Measurements from ENCODE around the gene SAFB2.

Gene SAFB2

DNA sequence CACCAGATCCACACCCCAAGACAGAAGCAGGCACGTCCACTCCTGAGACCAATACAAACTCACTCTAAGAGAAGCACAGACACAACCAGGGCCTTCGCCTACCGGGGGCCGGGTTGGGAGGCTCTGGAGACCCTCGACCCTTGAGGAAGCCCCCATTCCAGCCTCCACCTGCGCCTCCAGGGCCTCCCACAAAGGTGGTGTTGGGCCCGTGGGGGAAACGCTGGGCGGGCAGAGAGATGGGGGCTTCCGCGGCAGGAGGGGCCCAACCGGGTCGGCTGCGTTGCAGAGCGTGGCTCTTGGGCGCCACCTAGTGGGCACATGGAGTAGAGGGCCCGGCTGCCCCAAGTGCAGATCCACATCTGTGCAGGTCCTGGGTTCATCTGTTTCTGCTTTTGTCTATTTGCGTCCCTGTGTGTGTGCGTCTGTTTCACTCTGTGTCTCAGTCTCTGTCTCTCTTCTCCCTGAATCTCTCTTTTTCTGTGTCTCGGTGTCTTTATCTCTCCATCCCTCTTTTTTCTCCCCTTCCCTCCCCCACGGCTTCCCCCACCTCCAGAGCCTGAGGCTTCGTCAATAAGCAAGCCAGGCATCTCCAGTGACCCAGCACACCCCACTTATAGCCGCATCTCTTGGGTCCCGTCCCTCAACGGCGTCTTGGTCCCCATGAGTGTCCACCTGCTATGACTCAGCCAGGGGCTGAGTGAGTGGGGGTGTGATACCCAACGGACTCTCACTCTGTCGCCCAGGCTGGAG, 44.3 kb downstream of the SAFB2 start:
- DNase-seq: peak; percentile 83

DNA sequence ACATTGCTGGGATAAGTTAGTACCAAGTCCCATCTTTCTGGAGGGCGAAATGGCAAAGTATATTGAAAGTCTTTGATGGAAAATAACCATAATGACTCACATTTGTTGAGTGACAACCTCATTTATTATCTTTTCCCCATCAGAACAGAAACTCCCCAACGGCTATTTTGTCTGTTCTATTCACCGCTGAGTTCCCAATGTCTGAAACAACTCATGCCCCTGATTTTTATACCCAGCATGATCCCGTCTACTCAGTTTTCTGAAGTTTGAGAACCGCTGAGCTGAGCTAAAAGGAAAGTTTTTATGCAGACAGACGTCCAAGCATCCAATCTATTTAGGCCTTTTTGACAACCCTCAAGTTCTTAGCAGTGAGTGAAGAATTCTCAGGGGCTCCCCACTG, 47.0 kb downstream of the SAFB2 start:
- DNase-seq: peak; percentile 32

DNA sequence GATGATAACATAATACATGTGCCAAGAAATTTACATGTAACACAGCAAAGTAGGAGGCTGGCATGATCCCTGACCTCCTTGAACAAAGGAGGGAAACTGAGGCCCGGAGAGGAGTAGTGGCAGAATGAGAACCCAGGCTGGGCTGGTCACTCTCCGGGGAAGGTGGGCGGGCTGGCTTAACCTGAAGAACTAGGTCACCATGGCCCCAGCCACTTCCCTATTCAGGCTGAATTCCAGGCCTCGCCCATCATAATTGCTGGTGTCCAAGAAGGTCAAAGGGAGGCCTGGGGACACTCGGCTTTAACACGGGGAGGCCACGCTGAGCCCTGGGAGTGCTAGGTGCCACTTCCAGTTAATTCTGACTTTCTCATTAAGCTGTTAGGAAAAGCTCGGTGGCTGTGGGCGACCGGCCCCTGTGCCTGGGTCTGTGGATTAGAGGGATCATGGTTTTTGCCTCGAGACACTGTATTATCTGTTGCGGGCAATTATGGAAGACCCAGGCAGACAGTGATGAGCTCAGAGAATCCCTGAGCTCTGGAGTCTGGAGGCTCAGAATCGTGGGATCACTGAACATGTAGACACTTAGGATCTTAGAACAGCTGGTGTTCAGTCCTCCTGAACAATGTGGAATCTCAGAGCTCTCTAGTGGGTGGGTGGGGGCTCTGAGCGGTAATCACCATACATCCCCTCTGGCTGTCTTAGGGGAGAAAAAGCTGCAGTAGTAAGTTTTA, 49.9 kb downstream of the SAFB2 start:
- DNase-seq: no peak

DNA sequence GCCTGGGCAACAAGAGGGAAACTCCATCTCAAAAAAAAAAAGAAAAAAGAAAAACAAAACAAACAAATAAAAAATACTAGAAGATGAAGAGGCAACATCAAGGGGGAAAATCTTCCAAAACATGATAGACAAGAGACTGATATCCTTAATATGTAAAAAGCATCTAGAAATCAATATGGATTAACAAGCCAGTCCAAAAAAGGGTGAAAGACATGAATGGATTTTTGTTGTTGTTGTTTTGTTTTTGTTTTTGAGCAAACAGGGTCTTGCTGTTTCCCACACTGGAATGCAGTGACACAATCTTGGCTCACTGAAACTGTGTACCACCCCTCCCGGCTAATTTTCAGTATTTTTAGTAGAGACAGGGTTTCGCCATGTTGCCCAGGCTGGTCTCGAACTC, 50.8 kb downstream of the SAFB2 start:
- DNase-seq: no peak

DNA sequence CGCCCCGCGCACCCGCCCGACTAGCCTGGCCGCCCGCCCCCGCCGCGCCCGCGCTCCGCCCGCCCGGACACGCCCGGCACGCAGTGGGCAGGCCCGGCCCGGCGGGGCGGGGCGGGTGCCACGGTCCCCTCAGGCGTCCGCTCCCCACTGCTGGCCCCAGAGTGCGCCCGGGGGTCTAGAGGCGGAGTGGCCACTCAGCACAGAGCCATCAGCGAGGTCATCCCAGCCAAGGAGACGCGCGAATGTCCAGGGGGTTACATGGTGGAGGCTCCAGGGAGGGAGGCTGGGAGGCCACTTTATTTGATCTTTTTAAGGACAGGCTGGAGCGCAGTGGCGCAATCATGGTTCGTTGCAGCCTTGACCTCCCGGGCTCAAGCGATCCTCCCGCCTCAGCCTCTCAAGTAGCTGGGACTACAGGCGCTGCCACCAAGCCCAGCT, 54.6 kb downstream of the SAFB2 start:
- no peak for DNase-seq

DNA sequence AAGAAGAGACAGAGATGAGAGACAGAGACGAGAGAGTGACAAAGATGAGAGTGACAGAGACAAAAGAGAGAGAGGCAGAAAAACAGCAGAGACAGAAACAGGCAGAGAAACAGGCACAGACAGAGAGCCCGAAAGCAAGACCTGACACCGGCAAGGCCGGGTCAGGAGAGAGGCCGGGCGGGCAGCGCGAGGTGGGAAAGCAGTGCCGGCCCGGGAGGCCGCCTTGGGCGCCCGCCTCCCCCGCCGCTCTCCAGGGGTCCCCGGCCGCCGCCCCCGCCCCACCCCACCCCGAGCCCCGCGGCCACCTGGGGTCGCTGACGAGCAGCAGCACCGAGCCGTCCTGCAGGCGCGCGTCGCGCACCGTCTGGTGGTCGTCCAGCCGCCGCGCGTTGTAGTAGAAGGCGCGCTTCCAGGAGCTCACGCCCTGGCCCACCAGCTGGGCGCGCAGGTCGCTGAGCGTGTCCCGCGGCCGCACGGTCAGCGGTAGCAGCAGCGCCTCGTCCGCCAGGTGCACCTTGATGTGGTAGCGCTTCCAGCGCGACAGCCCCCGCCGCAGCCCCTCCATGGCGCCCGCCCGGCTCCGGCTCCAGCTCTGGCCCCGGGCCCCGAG, 55.1 kb downstream of the SAFB2 start, which contains the start of gene TINCR:
Gene TINCR (minus strand): TSS at position 594 of the 610 bp plus-strand sequence.
- no peak for DNase-seq

DNA sequence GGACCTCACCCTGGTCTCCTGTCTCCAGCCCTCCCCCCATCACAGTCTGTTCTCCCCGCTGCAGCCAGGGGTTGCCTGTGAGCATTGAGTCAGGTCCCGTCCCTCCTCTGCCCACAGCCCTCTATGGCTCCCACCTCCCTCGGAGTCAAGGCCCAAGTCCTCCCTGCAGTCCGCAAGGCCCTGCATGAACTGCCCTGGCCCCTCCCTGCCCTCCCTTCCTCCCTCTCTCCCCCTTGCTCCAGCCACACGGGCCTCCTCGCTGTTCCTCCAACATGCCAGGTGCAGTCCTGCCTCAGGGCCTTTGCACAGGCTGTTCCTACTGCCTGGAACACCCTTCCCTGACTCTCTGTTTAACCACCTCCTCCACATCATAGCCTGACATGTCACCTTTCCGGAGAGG, 57.6 kb downstream of the SAFB2 start:
- DNase-seq: no peak

DNA sequence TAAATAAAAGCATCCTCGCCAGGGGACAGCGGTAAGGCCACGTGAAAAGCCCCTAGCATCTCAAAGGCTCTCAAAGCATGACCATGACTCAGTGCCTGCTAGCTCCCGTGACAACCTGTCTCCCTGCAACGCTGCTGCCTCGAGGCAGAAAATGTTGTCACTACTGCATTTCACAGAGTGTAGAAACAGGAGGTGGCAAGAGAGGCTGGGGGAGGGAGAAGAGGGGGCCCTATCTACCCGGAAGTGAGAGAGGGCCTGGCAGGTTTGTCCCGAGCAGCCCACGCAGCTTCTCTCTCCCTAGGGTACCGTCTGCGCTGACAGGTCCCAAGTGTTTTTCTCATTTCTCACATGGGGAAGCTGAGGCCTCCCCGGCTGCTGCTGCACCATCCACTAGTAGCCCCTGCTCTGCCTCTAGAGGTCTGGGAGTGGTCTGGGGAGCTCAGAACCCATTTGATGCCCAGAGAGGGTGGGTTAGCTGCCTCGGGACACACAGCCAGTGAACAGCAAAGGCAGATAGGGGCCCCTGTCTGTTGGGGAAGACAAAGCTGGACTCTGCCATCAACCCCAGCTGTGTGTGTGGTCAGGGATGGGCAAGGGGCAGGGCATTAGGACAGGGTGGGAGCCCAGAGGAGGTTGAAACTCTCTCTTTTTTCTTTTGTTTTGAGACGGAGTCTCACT, 58.5 kb downstream of the SAFB2 start:
- DNase-seq: no peak

DNA sequence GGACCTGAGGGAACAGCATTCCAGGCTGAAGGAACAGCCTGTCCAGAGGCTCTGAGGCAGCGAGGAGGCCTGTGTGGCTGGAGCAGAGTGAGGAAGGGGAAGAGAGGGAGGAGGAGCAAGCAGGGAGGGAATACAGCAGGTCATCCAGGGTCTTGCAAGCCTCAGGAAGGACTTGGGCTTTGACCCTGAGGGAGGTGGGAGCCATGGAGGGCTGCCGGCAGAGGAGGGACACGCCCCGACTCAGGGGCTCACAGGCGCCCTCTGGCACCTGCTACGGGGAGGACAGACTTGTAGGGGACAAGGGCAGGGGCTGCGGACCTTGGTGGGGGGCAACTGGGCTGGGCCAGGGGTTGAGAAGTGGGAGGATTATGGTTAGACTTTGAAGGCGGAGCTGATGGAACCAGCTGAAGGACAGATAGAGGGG, 59.6 kb downstream of the SAFB2 start:
- DNase-seq: no peak

DNA sequence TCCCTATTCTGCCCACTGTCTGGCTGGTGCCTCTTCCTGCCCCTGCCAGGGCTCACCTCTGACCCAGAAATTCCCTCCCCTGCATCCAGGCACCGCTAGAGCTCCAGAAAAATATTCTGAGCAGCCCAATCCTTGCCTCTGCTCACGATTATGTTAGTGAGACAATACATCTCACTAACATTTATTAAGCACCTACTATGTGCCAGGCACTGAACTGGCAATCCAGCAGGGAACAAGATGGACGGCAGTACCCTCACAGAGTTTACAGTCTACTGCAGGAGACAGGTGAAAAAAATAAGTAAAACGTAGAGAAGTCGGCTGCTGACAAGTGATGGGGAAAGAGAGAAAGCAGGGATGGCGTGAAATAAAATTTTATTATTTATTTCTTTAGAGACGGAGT, 60.3 kb downstream of the SAFB2 start:
- no peak for DNase-seq

DNA sequence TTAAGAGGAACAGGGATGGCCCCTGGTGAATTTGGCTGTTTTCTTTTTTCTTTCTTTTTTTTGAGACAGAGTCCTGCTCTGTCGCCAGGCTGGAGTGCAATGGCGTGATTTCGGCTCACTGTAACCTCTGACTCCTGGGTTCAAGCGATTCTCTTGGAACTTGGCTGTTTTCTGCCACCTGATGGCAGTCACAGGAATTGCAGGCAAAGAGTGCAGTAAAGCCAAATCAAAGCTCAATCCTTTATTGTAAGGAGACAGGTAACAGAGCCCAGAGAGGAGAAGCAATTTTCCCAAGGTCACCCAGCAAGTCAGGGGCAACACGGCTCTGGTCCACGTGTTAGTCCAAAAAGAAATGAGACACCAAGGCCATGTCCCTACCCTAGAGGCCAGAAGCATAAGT, 61.0 kb downstream of the SAFB2 start:
- no peak for DNase-seq

DNA sequence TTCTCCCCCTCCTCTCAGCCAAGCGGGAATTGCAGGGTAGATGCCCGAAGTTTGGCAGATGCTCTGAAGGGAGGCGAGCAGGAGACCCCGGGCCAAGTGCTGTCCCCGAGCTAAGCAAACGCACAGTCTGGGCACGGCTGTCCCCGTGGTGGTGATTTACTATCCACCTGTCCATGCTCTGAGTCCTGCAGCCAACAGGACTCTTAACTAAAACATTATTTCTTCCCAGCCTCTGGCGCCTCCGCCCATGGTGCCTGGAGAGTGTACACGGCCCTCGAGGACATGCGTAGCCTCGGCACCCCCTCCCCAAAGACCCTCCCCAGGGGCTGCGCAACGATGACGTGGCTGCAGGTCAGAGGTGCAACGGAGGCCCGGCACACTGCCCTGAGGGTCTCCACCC, 62.4 kb downstream of the SAFB2 start:
- DNase-seq: no peak

DNA sequence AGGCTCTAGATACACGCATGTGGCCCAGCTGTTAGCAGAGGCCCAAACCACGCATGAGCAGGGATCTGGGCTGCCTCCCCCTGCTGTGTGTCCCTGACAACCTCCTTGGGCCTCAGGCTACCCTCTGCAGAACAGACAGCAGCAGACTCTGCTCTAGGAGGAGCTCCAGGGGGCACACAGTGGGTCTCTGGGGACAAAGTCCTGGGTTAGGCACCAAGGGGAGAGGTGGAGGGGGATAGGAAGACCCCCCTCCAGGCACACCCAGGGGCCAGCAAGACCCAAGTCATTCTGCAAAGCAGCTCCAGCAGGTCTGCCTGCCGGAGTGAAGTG, 62.8 kb downstream of the SAFB2 start:
- DNase-seq: no peak

DNA sequence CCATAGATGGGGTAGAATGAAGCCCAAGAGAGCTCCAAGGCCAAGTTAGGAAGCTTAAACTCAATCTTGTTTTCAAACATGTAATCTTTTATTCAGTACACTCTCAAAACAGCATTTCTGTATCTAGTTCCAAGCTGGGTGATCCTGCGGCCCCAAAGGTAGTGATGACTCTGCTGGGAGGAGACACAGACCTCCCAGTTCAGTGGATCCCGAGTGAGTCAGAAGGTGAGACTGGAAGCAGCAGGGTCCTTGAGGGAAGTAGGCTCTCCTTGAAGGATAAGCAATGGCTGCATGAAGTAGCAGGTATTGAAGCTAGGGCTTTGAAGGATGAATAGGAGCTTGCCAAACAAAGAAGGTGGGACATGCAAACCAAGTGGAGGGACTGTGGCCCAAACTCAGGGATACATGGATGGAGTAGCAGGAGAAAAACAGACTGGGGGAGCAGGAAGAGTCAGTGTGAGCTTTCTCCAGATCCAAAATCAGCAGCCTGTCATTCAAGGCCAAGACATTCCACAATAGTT, 64.4 kb downstream of the SAFB2 start:
- DNase-seq: no peak

DNA sequence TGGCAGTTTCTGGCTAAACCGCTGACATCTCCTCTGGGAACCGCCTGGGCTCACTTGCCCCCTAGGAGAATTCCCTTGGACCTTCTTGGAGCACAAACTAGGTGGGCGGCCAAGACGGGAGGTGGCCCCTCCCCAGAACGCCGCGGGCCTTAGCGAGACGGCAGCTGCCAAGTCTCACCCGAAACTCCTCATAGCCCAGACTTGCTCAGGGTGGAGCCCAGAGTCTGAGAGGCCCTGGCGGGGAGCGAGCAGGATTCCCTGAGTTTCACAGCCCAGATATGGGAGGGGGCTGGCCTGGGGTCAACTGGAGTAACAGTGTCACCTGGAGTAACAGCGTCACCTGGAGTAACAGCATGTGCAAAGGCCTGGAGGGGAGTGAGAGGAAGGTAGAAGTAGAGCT, 64.9 kb downstream of the SAFB2 start:
- no peak for DNase-seq

DNA sequence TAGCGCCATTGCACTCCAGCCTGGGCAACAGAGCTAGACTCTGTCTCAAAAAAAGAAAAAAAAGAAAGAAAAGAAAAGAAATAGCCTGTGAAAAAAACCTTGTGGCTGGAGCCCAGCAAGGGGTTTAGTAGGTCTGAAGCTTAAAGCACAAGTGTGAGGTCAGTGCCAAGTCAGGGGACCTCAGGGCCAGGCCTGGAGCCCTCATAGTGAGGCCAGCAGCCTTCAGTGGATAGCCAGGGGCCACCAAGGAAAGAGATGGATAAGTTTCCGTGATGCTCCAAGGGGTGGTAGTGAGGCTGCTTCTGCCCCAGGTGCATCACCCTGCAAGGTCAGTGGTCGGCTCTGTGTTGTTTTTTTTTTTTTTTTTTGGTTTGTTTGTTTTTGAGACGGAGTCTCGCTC, 67.7 kb downstream of the SAFB2 start:
- no peak for DNase-seq

DNA sequence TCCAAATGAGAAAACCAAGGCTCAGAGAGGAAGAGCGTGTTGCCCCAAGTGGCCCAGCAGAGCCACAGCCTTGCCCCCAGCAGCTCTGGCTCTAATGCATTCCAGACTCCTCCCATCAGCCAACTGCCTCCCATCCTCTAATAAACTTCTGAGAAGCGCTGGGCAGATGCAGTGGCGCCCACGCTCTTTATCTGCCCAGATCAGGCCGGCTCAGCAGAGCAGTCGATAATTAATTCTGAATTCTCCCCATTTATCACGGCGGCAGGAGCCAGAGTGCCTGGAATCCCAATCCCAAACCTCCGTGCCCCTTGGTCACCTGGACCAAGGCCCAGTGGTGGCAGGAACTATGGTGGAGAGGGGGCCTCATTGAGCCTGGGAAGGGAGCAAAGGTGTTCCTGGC, 68.7 kb downstream of the SAFB2 start:
- DNase-seq: no peak

DNA sequence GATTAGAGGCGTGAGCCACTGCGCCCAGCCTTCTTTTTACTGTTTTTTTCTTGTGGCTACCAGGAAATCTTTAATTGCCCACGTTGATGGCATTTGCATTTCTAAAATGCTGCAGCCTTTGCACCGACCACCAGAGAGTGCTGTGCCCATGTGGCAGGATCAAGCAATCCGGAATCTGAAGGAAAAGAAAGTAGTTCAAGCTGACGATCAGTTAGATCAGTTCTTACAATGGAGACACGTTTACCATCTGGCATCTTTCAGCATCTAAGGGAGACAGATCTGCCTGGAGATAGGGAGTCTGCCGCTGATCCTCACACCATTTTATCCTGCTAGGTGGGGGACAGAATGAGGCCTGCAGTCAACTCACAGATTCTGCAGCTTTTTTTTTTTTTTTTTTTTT, 74.7 kb downstream of the SAFB2 start:
- peak; percentile 77 for DNase-seq

DNA sequence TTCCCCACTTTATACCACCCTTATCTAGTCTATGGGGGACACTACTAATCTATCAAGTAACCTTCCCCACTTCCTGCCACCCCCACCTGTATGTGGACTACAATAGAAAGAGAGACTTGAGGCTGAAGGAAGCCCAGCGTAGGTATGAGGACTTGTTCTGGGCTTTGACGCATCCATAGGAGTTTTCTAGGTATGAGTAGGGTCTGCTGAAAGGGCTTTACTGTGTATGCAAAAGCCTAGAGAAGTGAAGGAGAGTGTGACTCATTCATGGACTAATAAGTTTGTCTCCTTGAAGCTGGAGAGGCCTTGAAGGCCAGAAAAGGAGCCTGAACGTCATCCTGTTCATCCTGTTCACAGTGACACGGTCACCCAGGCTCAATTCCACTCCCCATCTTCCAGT, 76.6 kb downstream of the SAFB2 start:
- no peak for DNase-seq

DNA sequence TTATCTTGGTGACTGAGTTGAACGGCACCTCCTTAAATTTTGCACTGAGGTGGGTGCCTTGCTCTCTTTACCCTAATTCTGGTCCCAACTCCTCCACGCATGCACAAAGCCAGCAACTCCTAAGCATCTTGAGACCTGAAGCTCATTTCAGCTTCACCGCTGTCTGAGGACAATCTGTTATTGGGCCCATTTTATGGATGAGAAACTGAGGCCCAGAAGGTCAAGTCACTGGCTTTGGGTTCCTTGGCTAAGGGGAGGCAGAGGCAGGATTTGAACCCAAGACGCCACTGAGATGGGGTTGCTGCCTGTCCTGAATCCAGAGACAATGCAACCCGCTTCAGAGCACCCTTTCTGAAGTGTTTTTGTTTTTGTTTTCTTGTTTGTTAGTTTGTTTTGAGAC, 77.5 kb downstream of the SAFB2 start:
- DNase-seq: no peak

DNA sequence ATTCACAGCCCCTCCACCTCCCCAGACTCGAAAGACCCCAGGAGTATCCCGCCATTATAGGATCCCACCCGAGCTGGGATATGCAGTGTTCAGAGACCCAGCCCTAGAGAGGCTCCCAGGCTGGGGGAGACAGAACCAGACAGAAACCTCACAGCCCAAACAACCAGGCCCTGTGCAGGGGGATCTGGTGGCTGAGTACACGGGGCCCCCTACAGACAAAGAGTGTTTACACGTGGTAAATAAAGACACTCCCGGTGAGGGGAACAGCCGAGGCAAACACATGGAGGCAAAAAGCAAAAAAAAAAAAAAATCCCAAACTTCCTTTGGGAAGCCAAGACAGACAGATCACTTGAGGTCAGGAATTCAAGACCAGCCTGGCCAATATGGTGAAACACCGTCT, 79.9 kb downstream of the SAFB2 start:
- no peak for DNase-seq

DNA sequence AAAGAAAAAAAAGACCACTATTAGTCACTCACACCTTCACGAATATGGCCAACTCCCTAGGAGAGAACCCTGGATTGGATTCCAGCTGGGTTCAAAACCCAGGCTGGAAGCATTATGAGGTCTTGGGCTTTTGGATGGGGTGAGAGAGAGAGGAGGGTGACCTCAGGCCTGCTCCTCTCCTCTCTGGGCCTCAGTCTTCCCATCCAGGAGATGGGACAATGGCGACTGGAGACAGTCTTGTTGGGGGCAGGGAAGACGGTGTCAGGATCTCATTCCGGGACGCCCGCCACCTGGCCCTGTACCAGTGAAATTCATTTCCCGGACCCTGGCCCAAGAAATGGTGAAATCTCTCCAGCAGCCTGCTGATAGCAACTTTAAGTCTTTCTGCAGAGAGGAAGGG, 81.1 kb downstream of the SAFB2 start:
- DNase-seq: no peak

DNA sequence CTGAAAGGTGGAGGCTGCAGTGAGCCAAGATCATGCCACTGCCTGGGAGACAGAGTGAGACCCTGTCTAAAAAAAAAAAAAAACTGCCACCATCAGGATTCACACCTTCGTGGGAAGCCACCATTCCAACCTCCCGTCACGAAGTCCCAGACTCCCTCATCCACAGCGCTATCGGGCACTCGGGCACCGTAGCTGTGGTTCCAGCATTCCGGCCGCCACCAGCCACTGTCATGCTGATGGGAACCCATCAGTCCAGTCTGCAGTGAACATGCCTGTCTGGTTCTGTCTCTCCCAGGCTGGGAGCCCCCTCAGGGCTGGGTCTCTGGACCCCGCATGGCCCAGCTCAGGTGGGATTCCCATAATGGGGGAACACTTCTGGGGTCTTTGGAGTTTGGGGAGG, 82.4 kb downstream of the SAFB2 start:
- DNase-seq: no peak

DNA sequence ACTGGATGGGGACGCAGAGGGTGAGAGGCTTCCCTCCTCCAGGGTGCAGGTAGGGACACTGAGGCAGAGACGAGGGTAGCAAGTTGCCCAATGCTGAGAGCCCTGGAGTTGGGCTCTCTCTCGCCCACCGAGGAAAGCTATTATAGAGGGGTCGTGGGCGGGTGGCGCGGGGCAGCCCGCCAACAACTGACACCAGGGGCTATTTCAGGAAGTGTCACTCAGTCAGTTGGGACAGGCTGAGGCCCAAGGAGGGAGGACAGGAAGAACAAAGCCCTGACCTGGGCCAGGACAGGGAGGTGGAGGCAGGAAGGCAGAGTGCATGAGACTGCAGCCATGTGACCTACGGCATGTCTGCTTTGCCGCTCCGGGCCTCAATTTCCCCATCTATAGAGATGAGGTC, 84.7 kb downstream of the SAFB2 start:
- DNase-seq: no peak

Data from hematopoietic multipotent progenitor cell treated with erythropoietin and hydrocortisone succinate and interleukin-3 and kit ligand, for 4 days (in vitro differentiated cells).